Heart left ventricle (tissue), 13 donors: ENCODE results near the gene DDX6.

Source experiments
- POLR2A ChIP-seq, 2 donors: fragments of 450-650 bp; IDR thresholded peaks; one replicate each; pipeline ENCODE4 v1.6.1; 2017; ENCODE audit warnings: antibody characterized with exemption in 2 of 2, mild to moderate bottlenecking in 2 of 2, moderate library complexity in 2 of 2
- TF ChIP-seq, protein P1 (sequence below), 12 donors: fragments of 200-600 bp; sonication (generic) in 4 of 12; IDR thresholded peaks; one replicate each; pipeline versions ENCODE4 v1.5.0 to v1.8.0; 2018 to 2022; ENCODE audit warnings: antibody characterized with exemption in 12 of 12, mild to moderate bottlenecking in 5 of 12
- donor health status: ischemic (EF 13 %, LVEDD 7.1; RV severe dilation, severe dysfunction).
- donor health status: DM: no; HTN: yes; CAD: no.
- donor health status: DM: no; HTN: no; CAD: no.
- donor health status: ischemic (EF 25% LVEDD 6.9; RV normal size, moderate dysfunction).
- donor health status: ischemic (EF 25% LVEDD 5.7; RV mildly dilated, moderate dysfunction).
- donor health status: ischemic (EF 35%, LVEDD 5.7; RV mildly dilated, moderate dysfunction).
- donor health status: nonischemic (EF 11% LVEDD 7.7; RV severe dilation, severe dysfunction).
- donor health status: DM: yes; HTN: yes; CAD: no.
- donor health status: PGD.
- donor health status: ischemic (EF 29% LVEDD 5.4; RV normal size, mild dysfunction).
- donor health status: nonischemic (EF 23%, LVEDD 6.1; RV moderate dilation, normal function).

DNA sequence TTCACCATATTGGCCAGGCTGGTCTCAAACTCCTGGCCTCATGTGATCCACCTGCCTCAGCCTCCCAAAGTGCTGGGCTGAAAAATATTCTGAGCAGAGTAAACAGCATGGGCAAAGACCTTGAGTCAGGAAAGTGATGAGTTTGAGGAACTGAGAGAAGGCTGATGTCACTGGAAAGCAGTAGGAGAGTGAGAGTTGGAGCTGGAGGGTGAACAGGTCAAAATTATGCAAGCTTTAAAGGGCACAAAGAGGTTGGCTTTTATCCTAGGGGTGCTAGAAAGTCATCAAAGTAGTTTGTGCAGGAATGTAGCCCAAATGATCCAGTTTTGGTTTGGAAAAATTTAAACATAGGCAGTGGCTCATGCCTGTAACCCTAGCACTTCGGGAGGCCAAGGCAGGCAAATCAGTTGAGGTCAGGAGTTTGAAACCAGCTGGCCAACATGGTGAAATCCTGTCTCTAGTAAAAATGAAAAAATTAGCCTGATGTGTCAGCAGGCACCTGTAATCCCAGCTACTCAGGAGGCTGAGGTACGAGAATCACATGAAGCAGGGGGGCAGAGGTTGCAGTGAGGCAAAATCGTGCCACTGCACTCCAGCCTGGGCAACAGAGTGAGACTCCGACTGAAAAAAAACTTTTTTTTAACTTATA lies 48.1 kb upstream of the DDX6 start:
- TF ChIP-seq, protein P1, sequence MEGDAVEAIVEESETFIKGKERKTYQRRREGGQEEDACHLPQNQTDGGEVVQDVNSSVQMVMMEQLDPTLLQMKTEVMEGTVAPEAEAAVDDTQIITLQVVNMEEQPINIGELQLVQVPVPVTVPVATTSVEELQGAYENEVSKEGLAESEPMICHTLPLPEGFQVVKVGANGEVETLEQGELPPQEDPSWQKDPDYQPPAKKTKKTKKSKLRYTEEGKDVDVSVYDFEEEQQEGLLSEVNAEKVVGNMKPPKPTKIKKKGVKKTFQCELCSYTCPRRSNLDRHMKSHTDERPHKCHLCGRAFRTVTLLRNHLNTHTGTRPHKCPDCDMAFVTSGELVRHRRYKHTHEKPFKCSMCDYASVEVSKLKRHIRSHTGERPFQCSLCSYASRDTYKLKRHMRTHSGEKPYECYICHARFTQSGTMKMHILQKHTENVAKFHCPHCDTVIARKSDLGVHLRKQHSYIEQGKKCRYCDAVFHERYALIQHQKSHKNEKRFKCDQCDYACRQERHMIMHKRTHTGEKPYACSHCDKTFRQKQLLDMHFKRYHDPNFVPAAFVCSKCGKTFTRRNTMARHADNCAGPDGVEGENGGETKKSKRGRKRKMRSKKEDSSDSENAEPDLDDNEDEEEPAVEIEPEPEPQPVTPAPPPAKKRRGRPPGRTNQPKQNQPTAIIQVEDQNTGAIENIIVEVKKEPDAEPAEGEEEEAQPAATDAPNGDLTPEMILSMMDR (IDR thresholded peaks at IDR 0.05) = no peak
- no peak for TF ChIP-seq POLR2A (IDR thresholded peaks at IDR 0.05)
